ENCODE results near the gene RRM1. TPM values are rescaled to one million over a fixed set of nuclear protein-coding genes. Genes with fewer than 3 reads are reported as not detected.
A peak's percentile ranks its signal among the peaks of the same experiment; 100 is the strongest.

RRM1 gene
- total RNA-seq, 1 donor from 2014 or later = 41.5 TPM

DNA sequence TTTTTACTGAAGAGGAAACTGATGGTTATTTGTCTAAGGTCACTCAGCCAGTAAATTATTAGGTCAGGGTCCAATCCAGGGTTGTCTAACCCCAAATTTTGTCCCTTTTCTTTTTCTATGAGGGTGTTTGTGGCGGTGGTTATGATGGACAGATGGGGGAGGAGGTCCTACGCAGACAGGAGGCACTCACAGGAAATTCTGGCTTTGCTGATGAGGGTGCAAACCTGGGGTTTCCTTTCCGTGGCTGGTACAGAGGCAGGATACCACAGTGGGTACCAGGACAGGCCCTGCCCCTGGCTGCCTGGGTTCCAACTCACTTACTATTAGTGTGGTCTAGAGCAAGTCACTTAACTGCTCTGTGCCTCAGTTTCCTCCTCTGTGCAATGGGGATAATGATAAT, 91.0 kb downstream of the RRM1 start:
- no peak for DNase-seq (ENCODE audit: low read depth)

- no peak for DNase-seq (ENCODE audit: low read depth)
Measured at GRCh38 chr11:4186464-4187054, 92.0 kb downstream of the RRM1 start.

GRCh38 chr11:4187055-4187988, 92.7 kb downstream of the RRM1 start:
- peak; percentile 81 for DNase-seq (ENCODE audit: low read depth)

Other genes starting within 250 kb of the RRM1 start
- 36.3 and 46.4 TPM in 2 replicates for gene STIM1, start 239.1 kb upstream of the RRM1 start, total RNA-seq

Measured in myocyte (in vitro differentiated cells).